HG02973 (cell line): ENCODE measurements around the gene ZNF12.
"Not testable (repeated sequence)": the region's sequence is repeated elsewhere in the genome, so short reads cannot be mapped to it uniquely, and the experiment has no call there.

Experiments
- ATAC-seq: cut with Tn5 transposase; IDR thresholded peaks from one replicate; pipeline ENCODE4 v1.9.1; 2021; ENCODE audit warnings: moderate library complexity; ENCODE audit not compliant: unreplicated experiment

The ZNF12 gene

GRCh38 chr7:6700793-6701192 lies 6.0 kb downstream of the ZNF12 start:
- no peak for ATAC-seq

GRCh38 chr7:6691609-6692106 lies 15.1 kb downstream of the ZNF12 start:
- ATAC-seq, result no peak

- no peak for ATAC-seq
Measured at GRCh38 chr7:6691103-6691502, 15.6 kb downstream of the ZNF12 start.

- ATAC-seq, result no peak
Measured at GRCh38 chr7:6680146-6680545, 26.6 kb downstream of the ZNF12 start.

- ATAC-seq, result no peak
Measured at GRCh38 chr7:6675807-6676405, 30.8 kb downstream of the ZNF12 start.

GRCh38 chr7:6670851-6671250 lies 35.9 kb downstream of the ZNF12 start:
- not testable (repeated sequence) for ATAC-seq

- ATAC-seq, result no peak
Measured at GRCh38 chr7:6658618-6659345, 48.0 kb downstream of the ZNF12 start.

- no peak for ATAC-seq
Measured at GRCh38 chr7:6656413-6656812, 50.3 kb downstream of the ZNF12 start.

- no peak for ATAC-seq
Measured at GRCh38 chr7:6655636-6656385, 50.9 kb downstream of the ZNF12 start.

- ATAC-seq, result no peak
Measured at GRCh38 chr7:6654842-6655610, 51.7 kb downstream of the ZNF12 start.

- no peak for ATAC-seq
Measured at GRCh38 chr7:6654113-6654841, 52.5 kb downstream of the ZNF12 start.

- no peak for ATAC-seq
Measured at GRCh38 chr7:6653071-6654003, 53.4 kb downstream of the ZNF12 start.

- ATAC-seq, result no peak
Measured at GRCh38 chr7:6652446-6653011, 54.2 kb downstream of the ZNF12 start.

GRCh38 chr7:6651851-6652445 lies 54.8 kb downstream of the ZNF12 start:
- no peak for ATAC-seq

GRCh38 chr7:6650521-6651011 lies 56.2 kb downstream of the ZNF12 start:
- ATAC-seq, result no peak

GRCh38 chr7:6650086-6650485 lies 56.7 kb downstream of the ZNF12 start:
- ATAC-seq, result no peak

- no peak for ATAC-seq
Measured at GRCh38 chr7:6649241-6649961, 57.3 kb downstream of the ZNF12 start.

GRCh38 chr7:6648815-6649104 lies 58.0 kb downstream of the ZNF12 start:
- ATAC-seq, result no peak
